HG03571 (cell line): ENCODE results near the gene METTL21A.

Experiments used
- ATAC-seq: cut with Tn5 transposase; IDR thresholded peaks from one replicate; pipeline ENCODE4 v1.9.1; 2021; ENCODE audit not compliant: unreplicated experiment

The METTL21A gene

GRCh38 chr2:207624185-207625013, 795 bp downstream of the METTL21A start:
- peak; percentile 38 for ATAC-seq

- ATAC-seq, result no peak
Observed at GRCh38 chr2:207621501-207622039, 3.6 kb downstream of the METTL21A start.

DNA sequence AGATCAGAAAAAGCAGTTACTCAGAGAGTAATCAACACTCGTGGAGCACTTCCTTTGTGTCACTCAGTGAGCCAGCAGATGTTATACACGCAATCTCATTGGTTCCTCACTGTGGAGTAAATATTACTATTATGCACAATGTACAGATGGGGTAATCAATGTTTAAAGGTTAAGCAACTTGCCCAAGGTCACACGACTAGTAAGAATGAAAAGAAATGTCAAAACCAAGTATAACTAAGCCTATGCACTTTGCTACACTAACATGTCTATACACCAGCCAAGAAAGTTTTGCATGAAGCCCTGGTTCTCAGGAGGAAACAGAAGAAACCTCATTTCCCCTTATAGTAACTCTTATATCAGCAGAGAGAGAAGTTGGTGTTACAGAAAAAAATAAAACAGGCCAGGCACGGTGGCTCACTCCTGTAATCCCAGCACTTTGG, 5.4 kb downstream of the METTL21A start:
- peak; percentile 34 for ATAC-seq

DNA sequence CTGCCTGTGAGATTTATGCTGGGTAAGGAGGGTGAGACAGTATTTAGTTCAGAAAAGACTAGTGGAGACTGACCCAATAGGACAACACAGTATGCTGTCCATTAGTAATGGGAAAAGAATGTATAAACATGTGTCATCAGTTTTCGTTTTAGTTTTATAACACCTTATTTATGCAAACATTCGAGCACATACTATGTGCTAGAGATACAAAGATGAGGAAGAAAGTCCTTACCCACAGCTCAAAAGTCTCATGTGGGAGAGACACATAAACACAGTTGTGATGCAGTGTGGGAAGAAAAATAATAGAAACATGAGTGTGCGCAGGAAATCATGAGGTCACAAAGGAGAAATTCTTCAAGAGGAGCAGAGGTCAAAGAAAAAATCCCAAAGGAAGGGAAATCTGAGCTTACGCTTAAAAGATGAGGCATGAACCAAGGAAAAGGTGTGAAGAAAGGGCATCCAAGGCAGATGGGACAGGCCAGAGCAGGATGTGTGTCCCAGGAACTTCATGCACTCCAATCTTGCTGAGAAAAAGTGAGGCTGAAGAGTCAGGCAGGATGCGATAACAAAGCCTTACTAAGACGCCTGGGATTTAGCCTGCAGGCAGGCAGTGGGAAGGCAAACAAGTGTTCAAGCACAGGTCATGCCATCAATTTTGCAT, 8.1 kb downstream of the METTL21A start:
- ATAC-seq, result no peak

- ATAC-seq, result no peak
Observed at GRCh38 chr2:207616185-207616584, 9.0 kb downstream of the METTL21A start.

DNA sequence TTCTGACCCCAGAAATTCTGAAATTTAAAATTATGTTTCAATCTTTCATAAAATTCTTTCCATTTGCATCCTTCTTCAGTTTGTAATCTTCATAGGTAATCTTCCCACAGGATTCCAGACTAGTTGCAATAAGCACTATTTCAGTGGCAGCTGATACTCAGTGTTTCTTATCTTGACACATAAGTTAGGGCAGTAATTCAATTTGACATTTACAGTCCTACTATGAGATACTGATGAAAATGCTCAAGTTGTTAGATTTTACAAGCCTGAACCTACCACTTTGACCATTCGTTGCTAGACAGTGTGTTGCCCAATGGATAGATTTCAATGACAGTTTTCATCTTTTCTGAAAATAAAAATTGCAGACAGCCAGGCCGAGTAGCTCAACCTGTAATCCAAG, 10.4 kb downstream of the METTL21A start:
- no peak for ATAC-seq

- ATAC-seq, result no peak
Observed at GRCh38 chr2:207612714-207613113, 12.5 kb downstream of the METTL21A start.

GRCh38 chr2:207606829-207607228, 18.4 kb downstream of the METTL21A start:
- ATAC-seq, result no peak

DNA sequence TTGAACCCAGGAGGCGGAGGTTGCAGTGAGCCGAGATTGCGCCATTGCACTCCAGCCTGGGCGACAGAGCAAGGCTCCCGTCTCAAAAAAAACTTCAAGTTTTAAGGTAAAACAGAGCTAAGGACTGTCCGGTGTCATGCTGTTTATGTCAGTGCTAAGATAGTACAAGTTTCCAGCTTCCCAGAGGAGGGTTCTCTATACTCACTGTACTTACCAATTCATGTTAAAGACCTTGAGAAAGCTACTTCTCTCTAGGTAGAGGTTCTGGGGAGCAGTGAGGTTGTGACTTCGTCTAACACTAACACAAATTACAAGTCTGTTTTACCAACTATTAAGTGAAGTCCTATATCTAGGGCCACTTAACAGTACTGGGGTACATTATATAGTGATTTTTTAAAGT, 18.8 kb downstream of the METTL21A start:
- no peak for ATAC-seq

- ATAC-seq, result no peak
Observed at GRCh38 chr2:207603486-207603885, 21.7 kb downstream of the METTL21A start.

DNA sequence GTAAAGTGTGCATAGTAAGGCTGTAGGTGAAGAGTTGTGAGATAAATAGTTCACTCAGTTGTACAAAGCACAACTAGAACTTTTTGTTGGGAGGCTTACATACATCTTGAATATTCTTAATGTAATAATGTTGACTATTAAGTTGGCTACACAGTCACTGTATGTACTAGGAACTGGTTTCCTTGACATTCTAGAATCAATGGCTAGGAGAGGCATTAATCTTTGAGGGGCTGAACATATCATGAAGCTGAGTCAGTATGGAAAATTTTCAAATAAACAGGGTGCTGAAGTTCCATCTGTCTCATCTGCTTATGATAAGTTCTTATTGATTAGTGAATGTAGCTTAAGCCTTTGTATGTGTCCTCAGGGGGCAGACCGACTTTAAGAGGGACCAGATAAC, 23.4 kb downstream of the METTL21A start:
- ATAC-seq, result no peak

GRCh38 chr2:207600231-207600630, 25.0 kb downstream of the METTL21A start:
- no peak for ATAC-seq

DNA sequence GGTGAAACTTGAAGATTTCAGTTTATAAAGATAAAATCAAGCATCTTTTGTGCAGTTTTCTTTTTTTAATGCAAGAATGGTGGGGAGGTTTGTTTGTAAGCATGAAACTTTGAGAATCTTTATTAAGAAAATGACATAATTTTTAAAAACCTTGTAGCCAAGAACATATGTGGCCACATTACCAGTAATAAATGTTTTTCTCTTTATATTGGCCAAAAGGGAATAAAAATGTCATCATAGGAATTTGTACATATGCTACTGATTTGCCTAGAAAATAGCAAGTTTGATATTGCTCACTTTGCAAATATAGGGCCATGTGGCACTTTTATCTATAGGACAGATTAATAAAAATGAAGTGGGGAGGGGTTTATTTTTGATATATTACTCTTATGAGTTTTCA, 25.6 kb downstream of the METTL21A start:
- no peak for ATAC-seq

GRCh38 chr2:207594731-207595130, 30.5 kb downstream of the METTL21A start:
- ATAC-seq, result no peak

DNA sequence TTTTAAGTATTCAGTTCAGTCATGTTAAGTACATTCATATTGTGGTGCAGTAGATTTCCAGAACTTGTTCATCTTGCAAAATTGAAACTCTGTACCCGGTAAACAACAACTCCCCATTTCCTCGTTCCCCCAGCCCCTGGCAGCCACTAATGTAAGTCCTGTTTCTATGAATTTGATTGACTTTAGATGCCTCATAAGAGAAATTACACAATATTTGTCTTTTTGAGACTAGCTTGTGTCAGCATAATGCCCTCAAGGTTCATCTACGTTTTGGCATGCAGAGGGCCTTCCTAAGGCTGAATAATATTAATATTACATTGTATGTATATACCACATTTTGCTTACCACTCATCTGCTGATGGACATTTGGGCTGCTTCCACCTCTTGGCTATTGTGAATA, 30.9 kb downstream of the METTL21A start:
- no peak for ATAC-seq

GRCh38 chr2:207593277-207593676, 31.9 kb downstream of the METTL21A start:
- no peak for ATAC-seq

- ATAC-seq, result no peak
Observed at GRCh38 chr2:207589143-207589542, 36.1 kb downstream of the METTL21A start.

- no peak for ATAC-seq
Observed at GRCh38 chr2:207587305-207587704, 37.9 kb downstream of the METTL21A start.

- no peak for ATAC-seq
Observed at GRCh38 chr2:207584952-207585351, 40.2 kb downstream of the METTL21A start.

- no peak for ATAC-seq
Observed at GRCh38 chr2:207571370-207571769, 53.8 kb downstream of the METTL21A start.

DNA sequence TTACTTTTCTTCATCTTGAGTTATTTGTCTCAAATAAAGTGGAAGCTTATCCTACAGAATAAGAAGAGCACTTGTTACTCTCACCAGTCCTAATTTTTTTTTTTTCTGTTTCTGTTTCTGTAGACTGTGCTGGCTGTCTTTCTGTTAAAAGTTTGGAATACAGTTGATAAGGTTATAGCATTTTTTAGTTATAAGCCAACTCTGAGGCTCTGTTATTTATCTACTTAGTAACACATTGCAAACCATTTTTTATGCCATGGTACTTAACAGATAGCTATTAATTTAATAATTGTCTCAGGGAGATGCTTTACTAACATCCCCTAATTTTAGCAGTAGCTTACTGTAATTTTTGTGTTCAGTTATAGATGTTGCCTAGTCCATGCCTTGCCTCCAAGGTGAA, 57.5 kb downstream of the METTL21A start:
- ATAC-seq, result no peak
